ENCODE results near the gene KMT5C. TPM values are rescaled to one million over a fixed set of nuclear protein-coding genes. Genes with fewer than 3 reads are reported as not detected.

KMT5C gene
- total RNA-seq, 1 donor from 2014 or later, result 4.4 TPM

GRCh38 chr19:55348317-55349034 lies 8.8 kb downstream of the KMT5C start:
- no peak for ATAC-seq

- ATAC-seq, result no peak
These were observed 11.1 kb downstream of the KMT5C start for GRCh38 chr19:55350620-55351315.

GRCh38 chr19:55352040-55352439 lies 12.4 kb downstream of the KMT5C start:
- ATAC-seq, result peak; percentile 35

GRCh38 chr19:55352549-55353145 lies 13.0 kb downstream of the KMT5C start:
- no peak for ATAC-seq

- no peak for ATAC-seq
These were observed 13.7 kb downstream of the KMT5C start for GRCh38 chr19:55353356-55353802.

- ATAC-seq, result peak; percentile 62
These were observed 14.4 kb downstream of the KMT5C start for GRCh38 chr19:55353803-55354697.

GRCh38 chr19:55354698-55355212 lies 15.1 kb downstream of the KMT5C start, which contains the start of gene COX6B2:
Gene COX6B2, minus strand, starts transcription at chr19:55354719. Its CDS starts 198 bp downstream, at chr19:55354521.
- ATAC-seq, result peak; percentile 12

- ATAC-seq, result peak; percentile 52
These were observed 15.6 kb downstream of the KMT5C start for GRCh38 chr19:55355213-55355821.

GRCh38 chr19:55358493-55358892 lies 18.8 kb downstream of the KMT5C start:
- no peak for ATAC-seq

- ATAC-seq, result no peak
These were observed 19.6 kb downstream of the KMT5C start for GRCh38 chr19:55358943-55359908.

- no peak for ATAC-seq
These were observed 21.2 kb downstream of the KMT5C start for GRCh38 chr19:55360902-55361301.

- no peak for ATAC-seq
These were observed 22.7 kb downstream of the KMT5C start for GRCh38 chr19:55362174-55362989.

- ATAC-seq, result no peak
These were observed 23.5 kb downstream of the KMT5C start, which contains the start of gene GARIN5B for GRCh38 chr19:55362990-55363716. Gene GARIN5B, minus strand, starts transcription at chr19:55363260. Its CDS starts 194 bp downstream, at chr19:55363066.

GRCh38 chr19:55365245-55365644 lies 25.6 kb downstream of the KMT5C start:
- ATAC-seq, result no peak

GRCh38 chr19:55365964-55366363 lies 26.3 kb downstream of the KMT5C start:
- ATAC-seq, result no peak

GRCh38 chr19:55366790-55367189 lies 27.1 kb downstream of the KMT5C start:
- ATAC-seq, result no peak

- ATAC-seq, result no peak
These were observed 28.4 kb downstream of the KMT5C start for GRCh38 chr19:55368106-55368505.

GRCh38 chr19:55368701-55369563 lies 29.3 kb downstream of the KMT5C start:
- ATAC-seq, result peak; percentile 31

Data from esophagus mucosa (tissue), 1 donor.